Measurements from ENCODE around the gene MAP2K5. TPM values are rescaled to one million over a fixed set of nuclear protein-coding genes. Genes with fewer than 3 reads are reported as not detected.

The MAP2K5 gene
- total and polyA plus RNA-seq, 4 donors, result 3.8 to 6.4 (median 5.6) TPM

- Histone ChIP-seq H3K9me3 (ENCODE audit: control insufficient read depth in 4 of 4, low read length in 3 of 4) (no peaks in the 10 kb centered on the region), H3K27ac (ENCODE audit: low read depth in 1 of 2, low read length in 2 of 2) (no peak overlapping the region), H3K4me1 (ENCODE audit: control insufficient read depth in 4 of 4, insufficient read depth in 4 of 4, low read length in 3 of 4) (no peaks in the 10 kb centered on the region), H3K36me3 (ENCODE audit: control insufficient read depth in 4 of 4, insufficient read depth in 3 of 4, low read depth in 1 of 4, low read length in 3 of 4) (peaks cover 0 to 2% (median 1%) of the 10 kb centered on the region in 4 donors), H3K4me3 (ENCODE audit: low read depth in 1 of 3, low read length in 3 of 3) (no peak overlapping the region), H3K9ac (ENCODE audit: low read depth in 1 of 2, low read length in 2 of 2) (no peak overlapping the region), H3K27me3 (ENCODE audit: control insufficient read depth in 4 of 4, insufficient read depth in 4 of 4, low read length in 3 of 4) (no peaks in the 10 kb centered on the region)
- DNase-seq (ENCODE audit: low spot score), result no peak
- WGBS, result 95% methylated on average over 3 of the region's 3 CpGs
- TF ChIP-seq JUND (IDR thresholded peaks at IDR 0.05) (no peak), GABPA (IDR thresholded peaks at IDR 0.05 in 1 of 2, conservative IDR thresholded peaks at IDR 0.05 in 1 of 2) (no peak), FOXA1 (IDR thresholded peaks at IDR 0.05) (no peak), ZBTB33 (IDR thresholded peaks at IDR 0.05) (no peak), MAX (IDR thresholded peaks at IDR 0.05) (no peak), YY1 (IDR thresholded peaks at IDR 0.05) (no peak), REST (IDR thresholded peaks at IDR 0.05) (no peak), HNF4G (IDR thresholded peaks at IDR 0.05) (no peak), NR2F2 (IDR thresholded peaks at IDR 0.05) (no peak), RAD21 (IDR thresholded peaks at IDR 0.05) (no peak), CTCF (IDR thresholded peaks at IDR 0.05; ENCODE audit: low read depth, low read length, missing input control) (no peak), RXRA (IDR thresholded peaks at IDR 0.05) (no peak), EGR1 (IDR thresholded peaks at IDR 0.05; ENCODE audit: low read depth in 2 of 2) (no peak), FOXA2 (IDR thresholded peaks at IDR 0.05) (no peak), HNF4A (conservative IDR thresholded peaks at IDR 0.05) (no peak), ATF3 (IDR thresholded peaks at IDR 0.05) (no peak), TAF1 (conservative IDR thresholded peaks at IDR 0.05) (no peak)
These were observed 132.5 kb downstream of the MAP2K5 start for GRCh38 chr15:67674983-67675382.

- TF ChIP-seq REST (IDR thresholded peaks at IDR 0.05) (no peak), MAX (IDR thresholded peaks at IDR 0.05) (no peak), ATF3 (IDR thresholded peaks at IDR 0.05) (no peak), EGR1 (IDR thresholded peaks at IDR 0.05; ENCODE audit: low read depth in 2 of 2) (no peak), TAF1 (conservative IDR thresholded peaks at IDR 0.05) (no peak), NR2F2 (IDR thresholded peaks at IDR 0.05) (no peak), JUND (IDR thresholded peaks at IDR 0.05) (no peak), HNF4A (conservative IDR thresholded peaks at IDR 0.05) (no peak), ZBTB33 (IDR thresholded peaks at IDR 0.05) (no peak), GABPA (IDR thresholded peaks at IDR 0.05 in 1 of 2, conservative IDR thresholded peaks at IDR 0.05 in 1 of 2) (no peak)
- H3K27ac ChIP-seq (ENCODE audit: low read depth in 1 of 2, low read length in 2 of 2), result no peak overlapping the region
- 99% methylated on average over 2 of the region's 2 CpGs for WGBS
- no peaks in the 10 kb centered on the region for H3K9me3 ChIP-seq (ENCODE audit: control insufficient read depth in 4 of 4, low read length in 3 of 4)
- H3K27me3 ChIP-seq (ENCODE audit: control insufficient read depth in 4 of 4, insufficient read depth in 4 of 4, low read length in 3 of 4), result no peaks in the 10 kb centered on the region
- no peak for DNase-seq (ENCODE audit: low spot score)
- no peaks in the 10 kb centered on the region for H3K4me1 ChIP-seq (ENCODE audit: control insufficient read depth in 4 of 4, insufficient read depth in 4 of 4, low read length in 3 of 4)
- H3K9ac ChIP-seq (ENCODE audit: low read depth in 1 of 2, low read length in 2 of 2), result no peak overlapping the region
- H3K36me3 ChIP-seq (ENCODE audit: control insufficient read depth in 4 of 4, insufficient read depth in 3 of 4, low read depth in 1 of 4, low read length in 3 of 4), result peaks cover 0 to 2% (median 0%) of the 10 kb centered on the region in 4 donors
- H3K4me3 ChIP-seq (ENCODE audit: low read depth in 1 of 3, low read length in 3 of 3), result no peak overlapping the region
These were observed 135.6 kb downstream of the MAP2K5 start for GRCh38 chr15:67678089-67678488.

Measured in liver (tissue), 9 donors.